HEK293T (cell line): ENCODE results near the gene ERGIC2.

Experiments used
- CTCF ChIA-PET: fragments of 350-600 bp; formaldehyde crosslinking; extraction: SDS; loops from one replicate; lab custom pipeline; 2021; ENCODE audit warnings: antibody characterized with exemption, inconsistent platforms; lab: Yijun Ruan, JAX
- POLR2A ChIA-PET: fragments of 350-600 bp; formaldehyde crosslinking; extraction: SDS; loops from one replicate; lab custom pipeline; 2020; ENCODE audit warnings: antibody characterized with exemption, inconsistent platforms; lab: Yijun Ruan, JAX
- DNase-seq: peaks from one replicate; pipeline ENCODE4 v3.0.0; 2012; ENCODE audit warnings: mixed read lengths; ENCODE audit errors: extremely low spot score
- ARNT ChIP-seq: fragments of 450-650 bp; IDR thresholded peaks from 2 replicates; pipeline ENCODE4 v1.6.1; 2017; ENCODE audit warnings: mild to moderate bottlenecking
- BHLHE40 ChIP-seq: fragments of 450-650 bp; IDR thresholded peaks from 2 replicates; pipeline ENCODE4 v1.6.1; 2016; ENCODE audit warnings: mild to moderate bottlenecking, moderate library complexity, borderline replicate concordance
- CTBP1 ChIP-seq: fragments of 450-650 bp; IDR thresholded peaks from 2 replicates; pipeline ENCODE4 v1.6.1; 2016; ENCODE audit warnings: borderline replicate concordance
- ELF4 ChIP-seq: fragments of 450-650 bp; IDR thresholded peaks from 2 replicates; pipeline ENCODE4 v1.6.1; 2017; ENCODE audit warnings: antibody characterized with exemption
- FOXA1 ChIP-seq: fragments of 450-650 bp; IDR thresholded peaks from 2 replicates; pipeline ENCODE4 v1.6.1; 2016; ENCODE audit warnings: mild to moderate bottlenecking
- FOXK2 ChIP-seq: fragments of 450-650 bp; IDR thresholded peaks from 2 replicates; pipeline ENCODE4 v1.6.1; 2016; ENCODE audit warnings: mild to moderate bottlenecking
- FOXM1 ChIP-seq: fragments of 450-650 bp; IDR thresholded peaks from 2 replicates; pipeline ENCODE4 v1.6.1; 2017; ENCODE audit warnings: mild to moderate bottlenecking, borderline replicate concordance
- HDGF ChIP-seq: fragments of 450-650 bp; IDR thresholded peaks from 2 replicates; pipeline ENCODE4 v1.6.1; 2017; ENCODE audit warnings: antibody characterized with exemption, borderline replicate concordance
- L3MBTL2 ChIP-seq: fragments of 450-650 bp; conservative IDR thresholded peaks from 2 replicates; pipeline ENCODE4 v1.6.1; 2016; ENCODE audit warnings: mild to moderate bottlenecking
- LEF1 ChIP-seq: fragments of 450-650 bp; IDR thresholded peaks from 2 replicates; pipeline ENCODE4 v1.6.1; 2017; ENCODE audit warnings: mild to moderate bottlenecking, borderline replicate concordance
- NFRKB ChIP-seq: fragments of 450-650 bp; IDR thresholded peaks from 2 replicates; pipeline ENCODE4 v1.6.1; 2016; ENCODE audit warnings: mild to moderate bottlenecking, moderate library complexity
- SP1 ChIP-seq: fragments of 450-650 bp; IDR thresholded peaks from 2 replicates; pipeline ENCODE4 v1.6.1; 2017
- SUZ12 ChIP-seq: fragments of 450-650 bp; IDR thresholded peaks from 2 replicates; pipeline ENCODE4 v1.6.1; 2016; ENCODE audit warnings: mild to moderate bottlenecking
- TARDBP ChIP-seq: fragments of 450-650 bp; IDR thresholded peaks from 2 replicates; pipeline ENCODE4 v1.6.1; 2016
- ZNF384 ChIP-seq: fragments of 450-650 bp; IDR thresholded peaks from 2 replicates; pipeline ENCODE4 v1.6.1; 2016
- TF ChIP-seq, protein P1 (sequence below): fragments of 450-650 bp; IDR thresholded peaks from 2 replicates; pipeline ENCODE4 v1.6.1; 2016

ERGIC2 gene

GRCh38 chr12:29320295-29321085 lies 60.5 kb downstream of the ERGIC2 start:
- TF ChIP-seq BHLHE40 (no peak), ZNF384 (no peak), SP1 (no peak), FOXA1 (no peak), ARNT (no peak)
- DNase-seq, result no peak
- CTCF ChIA-PET, result interaction anchor here (0.6 kb wide), 1 partner anchor 9 kb away, joined by 4 read pairs; no protein-coding TSS in a partner anchor
- POLR2A ChIA-PET, result no interaction called here

DNA sequence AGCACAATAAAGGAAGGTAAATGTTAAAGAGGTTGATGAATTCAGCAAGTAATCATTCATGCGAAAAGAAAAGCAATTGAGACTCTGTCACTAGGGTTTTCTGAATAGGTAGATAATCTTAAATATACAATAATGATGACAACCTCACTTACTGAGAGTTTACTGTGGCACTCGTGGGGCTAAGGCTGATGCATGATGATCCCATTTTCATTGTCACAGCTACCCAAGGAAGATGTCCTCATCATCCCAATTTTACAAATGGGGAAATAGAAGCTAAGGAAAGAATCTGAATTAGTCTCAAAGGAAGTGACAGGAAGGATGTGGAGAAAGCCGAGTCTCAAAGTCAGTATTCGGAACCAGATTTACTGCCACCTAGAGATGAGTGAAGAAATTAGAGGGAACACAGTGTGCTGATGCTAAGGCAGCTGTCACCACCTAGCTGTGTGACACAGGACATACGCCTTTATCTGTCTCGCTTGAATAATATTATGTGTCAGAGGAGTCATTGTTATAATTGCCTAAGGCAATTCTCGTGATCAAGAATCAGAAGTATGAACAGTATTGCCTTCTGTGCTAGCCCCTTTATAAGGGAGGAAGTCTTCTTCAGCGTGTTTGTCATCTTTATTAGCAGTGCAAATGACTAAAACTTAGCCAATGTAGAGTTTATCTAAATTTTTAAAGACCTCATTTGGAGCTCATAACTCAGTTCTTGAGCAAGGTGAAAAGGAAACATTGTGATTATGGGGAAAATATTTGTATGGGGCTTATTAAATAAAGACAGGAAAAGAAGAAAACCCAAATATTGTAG lies 63.2 kb downstream of the ERGIC2 start:
- POLR2A ChIA-PET, result interaction anchor here (0.8 kb wide), 1 partner anchor 64 kb away, joined by 3 read pairs; the partner anchor contains the start of gene ERGIC2
- CTCF ChIA-PET, result interaction anchor here (0.6 to 1.4 kb wide), 2 partner anchors 245 to 1284 kb away, joined by 3 to 14 read pairs; no protein-coding TSS in a partner anchor
- TF ChIP-seq FOXM1 (no peak), SP1 (no peak), SUZ12 (no peak), HDGF (no peak), BHLHE40 (no peak), ELF4 (no peak)
- TF ChIP-seq, protein P1, sequence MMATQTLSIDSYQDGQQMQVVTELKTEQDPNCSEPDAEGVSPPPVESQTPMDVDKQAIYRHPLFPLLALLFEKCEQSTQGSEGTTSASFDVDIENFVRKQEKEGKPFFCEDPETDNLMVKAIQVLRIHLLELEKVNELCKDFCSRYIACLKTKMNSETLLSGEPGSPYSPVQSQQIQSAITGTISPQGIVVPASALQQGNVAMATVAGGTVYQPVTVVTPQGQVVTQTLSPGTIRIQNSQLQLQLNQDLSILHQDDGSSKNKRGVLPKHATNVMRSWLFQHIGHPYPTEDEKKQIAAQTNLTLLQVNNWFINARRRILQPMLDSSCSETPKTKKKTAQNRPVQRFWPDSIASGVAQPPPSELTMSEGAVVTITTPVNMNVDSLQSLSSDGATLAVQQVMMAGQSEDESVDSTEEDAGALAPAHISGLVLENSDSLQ, result peak; percentile 51
- peak; percentile 61 for DNase-seq

- DNase-seq, result no peak
- CTCF ChIA-PET, result no interaction called here
- POLR2A ChIA-PET, result no interaction called here
- no peak for TF ChIP-seq ARNT
- TF ChIP-seq BHLHE40, result no peak
- TF ChIP-seq FOXA1, result no peak
- no peak for TF ChIP-seq NFRKB
- TF ChIP-seq, protein P1, result no peak
- TF ChIP-seq FOXM1, result no peak
- TF ChIP-seq CTBP1, result no peak
- TF ChIP-seq LEF1, result no peak
- TF ChIP-seq SUZ12, result no peak
Observed at GRCh38 chr12:29316752-29317151, 64.2 kb downstream of the ERGIC2 start.

- CTCF ChIA-PET, result no interaction called here
- POLR2A ChIA-PET, result no interaction called here
- TF ChIP-seq LEF1 (no peak), ZNF384 (no peak), TARDBP (no peak), SP1 (no peak), BHLHE40 (no peak), HDGF (no peak), NFRKB (no peak), L3MBTL2 (no peak), SUZ12 (no peak), FOXA1 (no peak), ARNT (no peak), FOXK2 (no peak), FOXM1 (no peak), ELF4 (no peak), CTBP1 (no peak)
- TF ChIP-seq, protein P1, result no peak
Observed at GRCh38 chr12:29314416-29314815, 66.6 kb downstream of the ERGIC2 start.

DNA sequence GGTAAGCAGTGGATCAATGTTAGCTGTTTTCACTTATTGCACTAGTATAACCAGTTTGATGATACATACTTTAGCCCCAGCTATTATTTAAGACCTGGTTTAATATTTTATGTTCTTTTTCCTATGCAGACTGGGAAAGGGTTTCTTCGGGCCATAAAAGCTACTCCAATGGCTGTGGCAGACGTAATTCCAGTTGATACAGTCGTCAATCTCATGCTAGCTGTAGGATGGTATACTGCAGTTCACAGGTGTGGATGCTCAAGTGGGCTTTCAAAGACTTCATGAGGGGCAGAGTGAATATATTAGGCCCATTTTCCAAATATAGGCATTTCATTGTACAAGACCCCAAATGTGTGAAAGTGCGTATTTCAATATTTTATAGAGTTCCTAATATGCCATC lies 70.1 kb downstream of the ERGIC2 start:
- DNase-seq, result no peak
- ChIA-PET POLR2A (no interaction called here), CTCF (no interaction called here)
- TF ChIP-seq LEF1, result no peak
- no peak for TF ChIP-seq L3MBTL2
- no peak for TF ChIP-seq HDGF
- no peak for TF ChIP-seq FOXA1
- no peak for TF ChIP-seq SUZ12
- TF ChIP-seq TARDBP, result no peak

More at GRCh38 chr12:29314416-29314815, 66.6 kb downstream of the ERGIC2 start:
- DNase-seq, result no peak

- ChIA-PET POLR2A (no interaction called here), CTCF (no interaction called here)
- no peak for DNase-seq
- TF ChIP-seq TARDBP (no peak), HDGF (no peak), CTBP1 (no peak), ELF4 (no peak), ARNT (no peak), SP1 (no peak), LEF1 (no peak), L3MBTL2 (no peak)
Observed at GRCh38 chr12:29309320-29309902, 71.6 kb downstream of the ERGIC2 start.
